WI38 (cell line): ENCODE data around the gene ASPHD2.

ENCODE experiments used
- H3K4me3 ChIP-seq: 2 replicates; pipeline ENCODE4 v1.5.1; 2011; ENCODE audit warnings: low read depth, mild to moderate bottlenecking, control low read depth, low read length
- CTCF ChIP-seq: IDR thresholded peaks from 2 replicates; pipeline ENCODE4 v1.5.1; 2012; ENCODE audit warnings: low read depth, mild to moderate bottlenecking, control low read depth, low read length

ASPHD2 gene

GRCh38 chr22:26479043-26479791 lies 50.2 kb downstream of the ASPHD2 start:
- no peak for TF ChIP-seq CTCF
- H3K4me3 ChIP-seq = no peak overlapping the region

GRCh38 chr22:26479792-26480610 lies 50.9 kb downstream of the ASPHD2 start:
- no peak overlapping the region for H3K4me3 ChIP-seq
- TF ChIP-seq CTCF = no peak

- no peak overlapping the region for H3K4me3 ChIP-seq
- no peak for TF ChIP-seq CTCF
These were observed 51.5 kb downstream of the ASPHD2 start for GRCh38 chr22:26480611-26480932.

- TF ChIP-seq CTCF = no peak
- no peak overlapping the region for H3K4me3 ChIP-seq
These were observed 52.1 kb downstream of the ASPHD2 start for GRCh38 chr22:26481112-26481693.

- no peak for TF ChIP-seq CTCF
- no peak overlapping the region for H3K4me3 ChIP-seq
These were observed 52.6 kb downstream of the ASPHD2 start for GRCh38 chr22:26481694-26482093.

- H3K4me3 ChIP-seq = no peak overlapping the region
- no peak for TF ChIP-seq CTCF
These were observed 53.1 kb downstream of the ASPHD2 start for GRCh38 chr22:26482161-26482560.

- H3K4me3 ChIP-seq = peak overlapping the region; percentile 94
- TF ChIP-seq CTCF = no peak
These were observed 54.0 kb downstream of the ASPHD2 start for GRCh38 chr22:26483043-26483438.
